ENCODE measurements around the gene RFC4. TPM values are rescaled to one million over a fixed set of nuclear protein-coding genes. Genes with fewer than 3 reads are reported as not detected.

RFC4 gene
- total and polyA plus RNA-seq, 7 donors: 8.7 to 30.3 (median 16.4) TPM

Small RNA genes within 50 kb of the gene (small RNA-seq; reads per million reads assigned to genes)
- gene RF00092: 0 reads per million in 3 donors
- 0 reads per million in 3 donors for gene RNU6-1105P
- 0 reads per million in 3 donors for gene SNORA4
- gene SNORA63: 0 reads per million in 3 donors
- gene SNORA81: 0 reads per million in 3 donors
- 0 reads per million in 3 donors for gene SNORD2

Other genes starting within 250 kb of the RFC4 start
- gene TBCCD1, start 239.1 kb downstream of the RFC4 start, total RNA-seq: 10 to 100 TPM in 3 of 4 donors, 1 to 10 TPM in 1; 9.7 to 14.3 (median 11.4) TPM
- 1 to 10 TPM; 4.9 to 6.6 (median 6.3) TPM for gene TBCCD1, start 239.1 kb downstream of the RFC4 start, polyA plus RNA-seq
- gene DNAJB11, start 235.8 kb downstream of the RFC4 start, total RNA-seq: 10 to 100 TPM; 17.2 to 33.1 (median 26.2) TPM
- gene DNAJB11, start 235.8 kb downstream of the RFC4 start, polyA plus RNA-seq: 10 to 100 TPM; 10.8 to 73.3 (median 19.0) TPM
- not detected for gene AHSG, start 193.4 kb downstream of the RFC4 start, total RNA-seq
- gene AHSG, start 193.4 kb downstream of the RFC4 start, polyA plus RNA-seq: under 1 TPM in 1 of 3 donors, not detected in 2; 0.04 TPM
- gene FETUB, start 166.1 kb downstream of the RFC4 start, total RNA-seq: not detected
- under 1 TPM in 1 of 3 donors, not detected in 2; 0.46 TPM for gene FETUB, start 166.1 kb downstream of the RFC4 start, polyA plus RNA-seq
- gene HRG, start 140.5 kb downstream of the RFC4 start, total RNA-seq: not detected
- under 1 TPM in 1 of 3 donors, not detected in 2; 0.04 TPM for gene HRG, start 140.5 kb downstream of the RFC4 start, polyA plus RNA-seq
- not detected for gene KNG1, start 89.1 kb downstream of the RFC4 start, total RNA-seq
- gene KNG1, start 89.1 kb downstream of the RFC4 start, polyA plus RNA-seq: 1 to 10 TPM in 1 of 3 donors, under 1 TPM in 1, not detected in 1; 0.35 to 1.2 TPM
- gene EIF4A2, start 22.9 kb downstream of the RFC4 start, total RNA-seq: 1,000 to 10,000 TPM in 1 of 4 donors, 100 to 1,000 TPM in 3; 632 to 1,010 (median 767) TPM
- 100 to 1,000 TPM; 305 to 428 (median 372) TPM for gene EIF4A2, start 22.9 kb downstream of the RFC4 start, polyA plus RNA-seq
- 10 to 100 TPM in 1 of 4 donors, under 1 TPM in 3; 0.54 to 53.5 (median 0.83) TPM for gene ADIPOQ, start 36.2 kb upstream of the RFC4 start, total RNA-seq
- 10 to 100 TPM in 1 of 3 donors, 1 to 10 TPM in 1, not detected in 1; 1.8 to 25.3 TPM for gene ADIPOQ, start 36.2 kb upstream of the RFC4 start, polyA plus RNA-seq
- 10 to 100 TPM in 2 of 4 donors, 1 to 10 TPM in 2; 9.4 to 15.3 (median 11.2) TPM for gene ST6GAL1, start 124.0 kb upstream of the RFC4 start, total RNA-seq
- 10 to 100 TPM in 1 of 3 donors, 1 to 10 TPM in 2; 5.4 to 60.5 (median 6.5) TPM for gene ST6GAL1, start 124.0 kb upstream of the RFC4 start, polyA plus RNA-seq